Mesothelial cell of epicardium (in vitro differentiated cells): ENCODE measurements around the gene COPZ2. TPM values are rescaled to one million over a fixed set of nuclear protein-coding genes. Genes with fewer than 3 reads are reported as not detected.

ENCODE experiments used
- DNase-seq, 2 experiments: peaks; one replicate each; pipeline ENCODE4 v3.0.0; 2021; ENCODE audit warnings: low spot score in 2 of 2; ENCODE audit not compliant: unreplicated experiment in 2 of 2
- H3K27ac Mint-ChIP-seq: 2 replicates; pipeline ENCODE4 v1.8.0; 2021; ENCODE audit warnings: mixed read lengths
- H3K27me3 Mint-ChIP-seq: 2 replicates; pipeline ENCODE4 v1.8.0; 2021; ENCODE audit warnings: low read depth, mixed read lengths
- H3K36me3 Mint-ChIP-seq: 2 replicates; pipeline ENCODE4 v1.8.0; 2021; ENCODE audit warnings: mixed read lengths
- H3K4me1 Mint-ChIP-seq: 2 replicates; pipeline ENCODE4 v1.8.0; 2021; ENCODE audit warnings: mixed read lengths
- H3K4me3 Mint-ChIP-seq: 2 replicates; pipeline ENCODE4 v1.8.0; 2021; ENCODE audit warnings: mild to moderate bottlenecking, moderate library complexity, mixed read lengths
- H3K9me3 Mint-ChIP-seq: 2 replicates; pipeline ENCODE4 v1.8.0; 2021; ENCODE audit warnings: mixed read lengths
- total RNA-seq: library from RNA; stranded (reverse); gene quantifications from 3 replicates; pipeline ENCODE4 v1.2.1, GENCODE V29; 2021
- TF ChIP-seq, protein P1 (sequence below): fragments of 200-600 bp; sonication (generic); IDR thresholded peaks from one replicate; pipeline ENCODE4 v1.5.0; 2021; ENCODE audit warnings: antibody characterized with exemption; ENCODE audit not compliant: unreplicated experiment

COPZ2 gene
- total RNA-seq, 1 donor from 2014 or later = 28.2 TPM

- peaks cover 34% of the 10 kb centered on the region for H3K27me3 Mint-ChIP-seq
- TF ChIP-seq, protein P1, sequence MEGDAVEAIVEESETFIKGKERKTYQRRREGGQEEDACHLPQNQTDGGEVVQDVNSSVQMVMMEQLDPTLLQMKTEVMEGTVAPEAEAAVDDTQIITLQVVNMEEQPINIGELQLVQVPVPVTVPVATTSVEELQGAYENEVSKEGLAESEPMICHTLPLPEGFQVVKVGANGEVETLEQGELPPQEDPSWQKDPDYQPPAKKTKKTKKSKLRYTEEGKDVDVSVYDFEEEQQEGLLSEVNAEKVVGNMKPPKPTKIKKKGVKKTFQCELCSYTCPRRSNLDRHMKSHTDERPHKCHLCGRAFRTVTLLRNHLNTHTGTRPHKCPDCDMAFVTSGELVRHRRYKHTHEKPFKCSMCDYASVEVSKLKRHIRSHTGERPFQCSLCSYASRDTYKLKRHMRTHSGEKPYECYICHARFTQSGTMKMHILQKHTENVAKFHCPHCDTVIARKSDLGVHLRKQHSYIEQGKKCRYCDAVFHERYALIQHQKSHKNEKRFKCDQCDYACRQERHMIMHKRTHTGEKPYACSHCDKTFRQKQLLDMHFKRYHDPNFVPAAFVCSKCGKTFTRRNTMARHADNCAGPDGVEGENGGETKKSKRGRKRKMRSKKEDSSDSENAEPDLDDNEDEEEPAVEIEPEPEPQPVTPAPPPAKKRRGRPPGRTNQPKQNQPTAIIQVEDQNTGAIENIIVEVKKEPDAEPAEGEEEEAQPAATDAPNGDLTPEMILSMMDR = no peak
- H3K4me1 Mint-ChIP-seq = peaks cover 34% of the 10 kb centered on the region
- peak overlapping the region; percentile 82 for H3K27ac Mint-ChIP-seq
- no peak for DNase-seq
- no peaks in the 10 kb centered on the region for H3K9me3 Mint-ChIP-seq
- H3K36me3 Mint-ChIP-seq = no peaks in the 10 kb centered on the region
- peak overlapping the region; percentile 76 for H3K4me3 Mint-ChIP-seq
Observed at GRCh38 chr17:48025904-48026501, 11.6 kb downstream of the COPZ2 start.

GRCh38 chr17:48025040-48025903 is 12.3 kb downstream of the COPZ2 start:
- no peaks in the 10 kb centered on the region for H3K36me3 Mint-ChIP-seq
- peak overlapping the region; percentile 93 for H3K27ac Mint-ChIP-seq
- DNase-seq = peak; percentile 94 to 98
- H3K27me3 Mint-ChIP-seq = peaks cover 40% of the 10 kb centered on the region
- peak overlapping the region; percentile 76 for H3K4me3 Mint-ChIP-seq
- peaks cover 34% of the 10 kb centered on the region for H3K4me1 Mint-ChIP-seq
- no peaks in the 10 kb centered on the region for H3K9me3 Mint-ChIP-seq
- TF ChIP-seq, protein P1 = peak; percentile 83

- TF ChIP-seq, protein P1 = no peak
- H3K27ac Mint-ChIP-seq = peak overlapping the region; percentile 93
- peaks cover 34% of the 10 kb centered on the region for H3K4me1 Mint-ChIP-seq
- no peak for DNase-seq
- H3K27me3 Mint-ChIP-seq = peaks cover 45% of the 10 kb centered on the region
- no peaks in the 10 kb centered on the region for H3K9me3 Mint-ChIP-seq
- peak overlapping the region; percentile 76 for H3K4me3 Mint-ChIP-seq
- no peaks in the 10 kb centered on the region for H3K36me3 Mint-ChIP-seq
Observed at GRCh38 chr17:48024149-48025039, 13.2 kb downstream of the COPZ2 start.

DNA sequence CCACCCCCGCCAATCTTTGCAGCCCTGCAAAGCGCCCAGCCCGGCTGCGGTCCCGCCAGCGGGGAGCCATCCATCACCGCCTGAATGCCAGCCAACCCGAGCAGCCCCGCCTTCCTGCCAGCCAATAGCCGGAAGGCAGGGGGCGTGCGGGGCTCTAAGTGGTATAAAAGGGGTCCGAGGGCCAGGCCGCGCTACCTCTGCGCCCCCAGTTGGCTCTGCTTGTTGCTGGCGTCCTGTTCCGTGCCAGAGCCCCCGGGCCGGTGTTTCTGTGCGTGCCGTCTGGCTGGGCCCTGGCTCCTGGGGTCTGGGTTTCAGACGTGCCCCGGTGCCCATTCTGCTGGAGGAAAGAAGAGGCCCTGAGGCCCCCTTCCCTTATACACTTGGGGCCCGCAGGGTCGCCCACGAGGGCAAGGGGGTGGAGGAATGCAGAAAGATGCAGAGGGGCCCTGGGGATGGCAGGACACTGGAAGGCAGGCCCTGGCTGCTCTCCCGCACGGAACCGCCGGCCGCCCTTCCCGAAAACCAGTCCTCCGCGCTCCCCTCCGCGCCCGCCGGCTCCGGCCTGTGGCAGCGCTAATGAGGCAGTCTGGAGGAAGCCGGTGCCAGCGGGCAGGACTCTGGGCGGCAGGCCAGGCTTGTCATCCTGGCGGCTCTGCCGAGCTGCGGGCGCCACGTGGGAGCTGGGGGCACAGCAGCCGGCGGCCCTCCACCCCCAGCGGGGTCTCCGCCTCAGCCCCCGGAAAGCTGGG is 14.0 kb downstream of the COPZ2 start:
- Mint-ChIP-seq H3K4me1 (peaks cover 34% of the 10 kb centered on the region), H3K36me3 (no peaks in the 10 kb centered on the region), H3K27me3 (peaks cover 49% of the 10 kb centered on the region), H3K27ac (peak overlapping the region; percentile 53), H3K9me3 (no peaks in the 10 kb centered on the region), H3K4me3 (peak overlapping the region; percentile 76)
- TF ChIP-seq, protein P1 = peak; percentile 24
- DNase-seq = peak; percentile 47 to 74

- no peak for DNase-seq
- peaks cover 34% of the 10 kb centered on the region for H3K4me1 Mint-ChIP-seq
- H3K4me3 Mint-ChIP-seq = peak overlapping the region; percentile 15
- no peaks in the 10 kb centered on the region for H3K9me3 Mint-ChIP-seq
- H3K27me3 Mint-ChIP-seq = peaks cover 50% of the 10 kb centered on the region
- no peaks in the 10 kb centered on the region for H3K36me3 Mint-ChIP-seq
- TF ChIP-seq, protein P1 = no peak
- H3K27ac Mint-ChIP-seq = no peak overlapping the region
Observed at GRCh38 chr17:48022901-48023300, 14.7 kb downstream of the COPZ2 start.
